Common myeloid progenitor, CD34-positive (primary cell): ENCODE data around the gene TMED4.

ENCODE experiments used
- CTCF ChIA-PET: fragments of 350-600 bp; sonication (Branson Sonifier 250); formaldehyde crosslinking; loops from one replicate; lab custom pipeline; 2021; ENCODE audit warnings: antibody characterized with exemption; lab: Charles Lee
- POLR2A ChIA-PET: fragments of 350-600 bp; sonication (Branson Sonifier 250); formaldehyde crosslinking; loops from one replicate; lab custom pipeline; 2021; ENCODE audit warnings: antibody characterized with exemption; lab: Charles Lee
- DNase-seq, 3 donors: peaks; one replicate each; pipeline versions ENCODE4 v3.0.0 to v3.0.0-alpha.2; 2013
- H3K27ac ChIP-seq, 2 experiments: 1 replicate in 1 of 2; 2 replicates in 1 of 2; pipeline ENCODE4 v1.7.0; 2013; ENCODE audit warnings: inconsistent platforms in 2 of 2, low read length in 2 of 2, mild to moderate bottlenecking in 2 of 2, low read depth in 1 of 2, moderate library complexity in 1 of 2; ENCODE audit not compliant: severe bottlenecking in 2 of 2, insufficient read depth in 1 of 2, poor library complexity in 1 of 2
- H3K27me3 ChIP-seq, 5 experiments: replicated peaks in 2 of 5; 1 replicate in 3 of 5; 2 replicates in 2 of 5; pipeline versions ENCODE4 v1.6.1 to v1.7.0; 2013; ENCODE audit warnings: low read length in 4 of 5, mild to moderate bottlenecking in 2 of 5, moderate library complexity in 2 of 5, inconsistent platforms in 1 of 5; ENCODE audit not compliant: insufficient read depth in 5 of 5, control insufficient read depth in 4 of 5
- H3K36me3 ChIP-seq, 4 experiments: 1 replicate in 2 of 4; 2 replicates in 2 of 4; pipeline versions ENCODE4 v1.6.1 to v1.7.0; 2013; ENCODE audit warnings: low read length in 3 of 4, control low read depth in 1 of 4, mild to moderate bottlenecking in 1 of 4; ENCODE audit not compliant: control insufficient read depth in 4 of 4, insufficient read depth in 4 of 4
- H3K4me1 ChIP-seq, 4 experiments: 1 replicate in 3 of 4; 2 replicates in 1 of 4; pipeline versions ENCODE4 v1.6.1 to v1.7.1; 2013; ENCODE audit warnings: low read length in 3 of 4, mild to moderate bottlenecking in 3 of 4, control low read depth in 1 of 4, inconsistent platforms in 1 of 4, moderate library complexity in 1 of 4; ENCODE audit not compliant: control insufficient read depth in 4 of 4, insufficient read depth in 4 of 4; ENCODE audit errors: control extremely low read depth in 1 of 4
- H3K4me3 ChIP-seq, 7 experiments: 1 replicate in 4 of 7; 2 replicates in 3 of 7; pipeline versions ENCODE4 v1.5.1 to v1.7.0; 2013; ENCODE audit warnings: mild to moderate bottlenecking in 7 of 7, low read length in 6 of 7, moderate library complexity in 6 of 7, inconsistent platforms in 2 of 7, low read depth in 2 of 7, control low read depth in 1 of 7; ENCODE audit not compliant: insufficient read depth in 4 of 7, control insufficient read depth in 1 of 7; ENCODE audit errors: extremely low read depth in 1 of 7
- H3K9me3 ChIP-seq, 5 experiments: 1 replicate in 4 of 5; 2 replicates in 1 of 5; pipeline versions ENCODE4 v1.6.1 to v1.7.1; 2013; ENCODE audit warnings: low read length in 4 of 5, mild to moderate bottlenecking in 2 of 5, inconsistent platforms in 1 of 5, low read depth in 1 of 5, moderate library complexity in 1 of 5; ENCODE audit not compliant: control insufficient read depth in 4 of 5, insufficient read depth in 2 of 5; ENCODE audit errors: control extremely low read depth in 1 of 5
- WGBS: methylation state at CpG from one replicate; pipeline ENCODE4 v1.1.5; 2013; ENCODE audit not compliant: insufficient coverage; 5-methylcytosine and 5-hydroxymethylcytosine counted together

The TMED4 gene

DNA sequence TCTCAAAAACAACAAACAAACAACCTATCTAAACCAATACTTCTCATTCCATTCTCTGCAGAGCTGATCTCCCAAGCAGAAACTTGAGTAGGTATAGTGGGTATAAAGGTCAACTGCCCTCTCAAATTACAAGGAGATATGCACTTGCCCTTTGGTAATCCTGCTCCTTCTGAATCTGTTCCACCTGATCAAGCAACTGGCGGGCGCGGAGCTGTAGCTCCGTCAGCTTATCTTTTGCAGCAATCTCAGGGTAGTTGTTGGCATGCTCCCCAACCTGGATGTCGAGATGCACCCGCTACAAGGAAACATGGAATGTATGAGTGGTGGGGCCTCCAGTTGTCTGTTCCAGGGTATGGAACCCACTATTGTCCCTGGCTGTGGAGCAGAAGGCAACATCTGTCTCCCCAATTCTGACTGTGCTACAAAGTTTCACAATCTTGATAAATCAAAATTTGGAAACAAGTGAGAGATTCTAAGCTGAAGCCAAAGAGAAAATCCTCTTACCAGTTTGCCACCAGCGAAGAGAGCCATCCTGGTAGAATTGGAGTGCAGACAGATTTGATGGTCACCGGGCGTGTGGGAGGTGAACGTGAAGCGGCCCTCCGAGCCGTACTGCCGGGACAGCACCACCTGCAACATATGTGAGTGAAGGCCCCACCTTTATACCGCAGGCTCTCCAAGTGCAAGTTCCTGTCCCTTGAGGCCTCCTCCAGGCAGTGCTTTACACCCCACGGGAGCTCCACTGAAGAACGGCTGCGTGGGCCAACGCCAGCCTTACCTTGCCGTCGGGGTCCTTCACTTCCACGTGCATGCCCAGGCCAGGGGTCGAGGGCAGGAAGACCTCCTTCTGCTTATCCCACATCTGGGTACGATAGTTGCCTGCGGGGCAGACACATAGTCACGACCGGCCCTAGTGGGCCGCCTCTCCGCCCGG is 819 bp downstream of the TMED4 start:
- POLR2A ChIA-PET: interaction anchor here (0.8 to 1.6 kb wide), 4 partner anchors 25 to 531 kb away, joined by 3 to 5 read pairs (median 3); partner anchors contain the start of genes OGDH and TBRG4
- H3K4me3 ChIP-seq: peak overlapping the region; percentile 39 to 96 (median 82)
- 21% methylated on average over 27 of the region's 30 CpGs for WGBS
- H3K27ac ChIP-seq: peak overlapping the region; percentile 72 to 96
- peak in 2 of 3 donors; percentile 45 to 60 for DNase-seq
- H3K4me1 ChIP-seq: peaks cover 8 to 22% (median 18%) of the 10 kb centered on the region in 4 experiments
- CTCF ChIA-PET: interaction anchor here (0.9 to 2.2 kb wide), 6 partner anchors 8 to 212 kb away, joined by 3 to 7 read pairs (median 4); partner anchors contain the start of gene OGDH
- H3K9me3 ChIP-seq: no peaks in the 10 kb centered on the region
- H3K36me3 ChIP-seq: peaks cover 12 to 29% (median 22%) of the 10 kb centered on the region in 4 experiments
- H3K27me3 ChIP-seq: no peaks in the 10 kb centered on the region

DNA sequence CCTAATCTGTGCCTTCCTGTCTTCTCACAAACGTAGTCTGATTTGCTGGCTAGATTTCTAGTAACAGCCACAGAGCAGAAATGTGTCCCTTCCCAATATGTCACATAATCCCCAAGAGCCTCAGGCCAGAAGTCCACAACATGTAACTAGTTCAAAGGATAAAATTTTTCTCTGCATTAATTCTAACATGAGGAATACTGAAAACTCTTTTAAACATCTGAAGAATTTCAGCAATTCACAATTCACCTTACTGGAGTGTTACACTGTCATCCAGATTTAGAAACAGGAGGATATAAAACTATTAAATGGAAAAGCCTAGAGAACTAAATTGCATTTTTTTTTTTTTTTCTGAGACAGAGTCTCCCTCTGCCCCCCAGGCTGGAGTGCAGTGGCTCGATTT is 5.8 kb downstream of the TMED4 start:
- Histone ChIP-seq H3K36me3 (peaks cover 17 to 53% (median 36%) of the 10 kb centered on the region in 4 experiments), H3K4me1 (peaks cover 5 to 37% (median 30%) of the 10 kb centered on the region in 4 experiments), H3K9me3 (no peaks in the 10 kb centered on the region), H3K27ac (no peak overlapping the region), H3K4me3 (no peak overlapping the region), H3K27me3 (no peaks in the 10 kb centered on the region)
- CTCF ChIA-PET: interaction anchor here (0.7 to 7.1 kb wide), 2 partner anchors 12 to 15 kb away, joined by 3 to 41 read pairs; no protein-coding TSS in a partner anchor
- WGBS: 83% methylated on average over 2 of the region's 2 CpGs
- POLR2A ChIA-PET: interaction anchor here (0.7 to 1.0 kb wide), 2 partner anchors 10 to 309 kb away, joined by 3 to 6 read pairs; partner anchors contain the start of gene PURB
- no peak for DNase-seq

DNA sequence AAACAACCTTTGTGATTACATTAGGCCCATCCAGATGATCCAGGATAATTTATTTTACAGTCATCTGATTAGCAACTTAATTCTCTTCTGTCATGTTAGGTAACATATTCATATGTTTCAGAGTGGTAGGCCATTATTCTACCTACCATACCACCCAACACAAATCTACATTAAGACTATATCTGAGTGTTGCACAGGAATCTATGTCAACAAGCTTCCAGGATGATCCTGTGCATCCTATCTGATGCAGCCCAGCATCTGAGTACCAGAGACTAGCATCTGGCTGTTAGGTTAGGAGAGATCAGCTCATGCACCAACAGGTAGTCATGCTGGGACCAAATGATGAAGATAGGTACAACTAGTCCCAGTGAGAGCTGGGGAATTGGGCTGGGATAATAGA is 7.0 kb downstream of the TMED4 start:
- Histone ChIP-seq H3K4me3 (peak overlapping the region in 3 of 7 experiments; percentile 92 to 95 (median 93)), H3K27ac (peak overlapping the region in 1 of 2 experiments; percentile 91)
- CTCF ChIA-PET: interaction anchor here (7.1 kb wide), 1 partner anchor 10 kb away, joined by 41 read pairs; no protein-coding TSS in a partner anchor

DNA sequence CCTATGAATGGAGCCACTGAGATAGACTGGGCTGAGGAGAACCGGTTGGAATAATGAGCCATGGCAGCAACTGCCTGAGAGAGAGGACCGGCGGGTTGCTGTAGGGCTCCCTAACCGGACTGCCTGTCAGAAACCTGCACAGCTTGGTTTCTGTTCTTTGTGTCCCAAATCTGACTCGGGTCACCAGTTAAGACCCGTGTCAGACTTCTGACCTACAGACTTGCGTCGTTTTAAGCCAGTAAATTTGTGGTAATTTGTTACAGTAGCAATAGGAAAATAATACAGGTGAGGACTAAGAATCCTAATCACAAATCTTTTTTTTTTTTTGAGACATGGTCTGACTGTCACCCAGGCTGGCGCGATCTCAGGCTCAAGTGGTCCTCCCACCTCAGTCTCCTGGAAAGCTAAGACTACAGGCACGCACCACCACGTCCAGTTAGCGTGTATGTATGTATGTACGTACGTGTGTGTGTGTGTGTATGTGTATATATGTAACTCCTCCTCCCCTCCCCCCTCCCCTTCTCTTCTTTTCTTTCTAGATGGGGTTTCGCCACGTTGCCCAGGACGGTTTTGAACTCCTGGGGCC is 7.7 kb downstream of the TMED4 start:
- Histone ChIP-seq H3K4me3 (peak overlapping the region; percentile 48 to 95 (median 92)), H3K36me3 (peaks cover 19 to 56% (median 43%) of the 10 kb centered on the region in 4 experiments), H3K27ac (peak overlapping the region; percentile 68 to 91)

More for the DNA sequence above, 7.0 kb downstream of the TMED4 start:
- no peak for DNase-seq
- H3K4me1 ChIP-seq: peaks cover 0 to 28% (median 23%) of the 10 kb centered on the region in 4 experiments
- POLR2A ChIA-PET: no interaction called here
- H3K27me3 ChIP-seq: no peaks in the 10 kb centered on the region
- H3K36me3 ChIP-seq: peaks cover 18 to 56% (median 42%) of the 10 kb centered on the region in 4 experiments
- no peaks in the 10 kb centered on the region for H3K9me3 ChIP-seq

DNA sequence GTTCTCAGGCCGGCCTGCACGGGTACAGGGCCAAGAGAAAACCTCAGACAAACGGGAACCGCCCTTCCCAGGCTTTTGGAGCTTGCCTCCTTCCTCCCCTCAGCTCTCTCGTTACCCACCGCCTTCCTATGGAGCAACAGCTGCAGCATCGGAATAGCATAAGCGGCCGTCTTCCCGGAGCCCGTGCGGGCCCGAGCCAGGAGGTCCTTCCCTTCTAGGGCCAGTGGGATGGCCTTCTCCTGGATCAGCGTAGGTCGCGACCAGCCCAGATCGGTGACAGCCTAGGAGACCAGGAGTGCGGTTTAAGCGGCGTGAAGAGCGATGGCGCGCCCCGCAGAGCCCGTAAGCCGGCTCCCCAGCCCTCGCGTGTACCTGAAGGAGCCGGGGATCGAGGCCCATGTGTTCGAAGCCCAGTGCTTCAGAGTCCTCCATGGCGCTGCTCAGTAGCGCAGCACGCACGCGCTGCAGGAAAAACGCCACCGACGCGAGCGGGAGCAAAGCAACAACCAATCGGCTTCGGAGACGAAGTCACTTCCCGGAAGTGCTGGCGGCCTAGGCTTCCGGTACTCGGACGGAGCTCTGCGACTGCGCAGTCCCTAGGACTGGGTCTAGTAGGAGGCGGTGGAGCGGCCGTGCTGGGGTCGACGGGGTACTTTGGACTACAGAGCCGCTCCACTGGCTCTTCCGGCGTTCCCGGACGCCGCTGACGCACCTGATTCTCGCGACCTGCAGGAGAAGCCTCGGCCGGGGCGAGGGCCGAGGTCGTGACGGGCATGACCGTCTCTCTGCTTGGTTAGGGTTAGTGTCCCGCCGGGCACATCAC is 8.4 kb downstream of the TMED4 start, which contains the start of gene DDX56:
Gene DDX56 (minus strand): TSS at position 445 of the 823 bp plus-strand sequence. CDS start 13 bp downstream, at position 432.
- ChIA-PET CTCF (interaction anchor here (0.6 to 7.1 kb wide), 5 partner anchors 9 to 563 kb away, joined by 3 to 41 read pairs (median 4); partner anchors contain the start of gene TMED4), POLR2A (interaction anchor here (1.0 kb wide), 1 partner anchor 8 kb away, joined by 3 read pairs; the partner anchor contains the start of gene TMED4)
- H3K4me3 ChIP-seq: peak within 1 kb of the TSS; percentile 48 to 95 (median 92)
- H3K36me3 ChIP-seq: peaks cover 18 to 57% (median 44%) of the 10 kb centered on the region in 4 experiments
- peak within 1 kb of the TSS; percentile 68 to 91 for H3K27ac ChIP-seq
- DNase-seq: peak; percentile 90 to 94 (median 93)
- H3K4me1 ChIP-seq: peaks cover 0 to 28% (median 23%) of the 10 kb centered on the region in 4 experiments
- no peaks in the 10 kb centered on the region for H3K27me3 ChIP-seq
- no peaks in the 10 kb centered on the region for H3K9me3 ChIP-seq
- WGBS: under 1% methylated on average over 69 of the region's 74 CpGs

More for the DNA sequence above, 7.7 kb downstream of the TMED4 start:
- POLR2A ChIA-PET: interaction anchor here (1.0 kb wide), 1 partner anchor 8 kb away, joined by 3 read pairs; the partner anchor contains the start of gene TMED4
- peak in 2 of 3 donors; percentile 22 to 35 for DNase-seq
- Histone ChIP-seq H3K27me3 (no peaks in the 10 kb centered on the region), H3K4me1 (peaks cover 0 to 28% (median 23%) of the 10 kb centered on the region in 4 experiments), H3K9me3 (no peaks in the 10 kb centered on the region)
- 9% methylated on average over 8 of the region's 18 CpGs for WGBS
- CTCF ChIA-PET: interaction anchor here (0.6 to 7.1 kb wide), 2 partner anchors 10 to 226 kb away, joined by 3 to 41 read pairs; no protein-coding TSS in a partner anchor

DNA sequence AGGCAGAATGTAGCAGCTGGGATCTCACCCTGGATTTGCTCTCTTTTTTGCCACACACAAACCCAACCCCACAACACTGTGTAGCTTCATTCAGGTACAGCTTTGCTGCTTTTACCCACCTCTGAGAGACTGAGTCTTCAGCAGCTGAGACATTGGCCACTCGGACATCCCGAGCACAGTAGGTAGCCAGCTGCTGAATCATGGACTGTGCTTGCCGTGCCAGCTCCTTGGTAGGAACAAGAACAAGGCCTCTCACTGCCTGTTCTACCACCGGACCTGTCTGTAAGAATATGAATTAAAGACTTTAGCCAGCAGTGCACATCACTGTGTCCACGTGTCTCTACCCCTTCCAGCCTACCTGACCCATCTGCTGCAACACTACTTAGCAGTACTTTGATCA is 9.3 kb downstream of the TMED4 start:
- Histone ChIP-seq H3K9me3 (no peaks in the 10 kb centered on the region), H3K4me1 (peaks cover 0 to 28% (median 23%) of the 10 kb centered on the region in 4 experiments), H3K27me3 (no peaks in the 10 kb centered on the region), H3K4me3 (peak overlapping the region in 6 of 7 experiments; percentile 84 to 95 (median 92)), H3K27ac (peak overlapping the region; percentile 68 to 91), H3K36me3 (peaks cover 20 to 58% (median 45%) of the 10 kb centered on the region in 4 experiments)
- DNase-seq: no peak
- WGBS: 89% methylated on average over 3 of the region's 5 CpGs
- ChIA-PET CTCF (interaction anchor here (1.0 to 7.1 kb wide), 6 partner anchors 8 to 564 kb away, joined by 3 to 41 read pairs (median 4); partner anchors contain the start of gene TMED4), POLR2A (no interaction called here)
